ENCODE results near the gene TMEM125. TPM values are rescaled to one million over a fixed set of nuclear protein-coding genes. Genes with fewer than 3 reads are reported as not detected.

Gene TMEM125
- total RNA-seq, 3 donors from 2014 or later = 31.9 to 71.6 (median 40.6) TPM

DNA sequence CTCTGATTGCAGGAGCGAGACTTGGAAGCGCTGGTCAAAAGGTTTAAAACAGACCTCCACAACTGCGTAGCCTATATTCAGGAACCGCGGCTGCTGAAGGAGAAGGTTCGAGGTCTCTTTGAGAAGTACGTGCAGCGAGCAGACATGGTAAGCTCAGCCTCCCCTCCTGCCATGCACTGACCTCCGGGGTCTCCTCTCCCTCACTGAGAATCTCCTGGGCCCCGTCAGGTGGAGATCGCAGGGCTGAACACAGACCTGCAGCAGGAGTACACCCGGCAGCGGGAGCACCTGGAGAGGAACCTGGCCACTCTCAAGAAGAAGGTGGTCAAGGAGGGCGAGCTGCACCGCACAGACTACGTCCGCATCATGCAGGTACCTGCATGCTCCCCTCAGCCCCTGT is 35.5 kb upstream of the TMEM125 start:
- DNase-seq (no peak), ATAC-seq (no peak)
- intact Hi-C loops (cut with DNase I, micrococcal nuclease) = loop anchor here in 1 of 2 donors (10.0 kb wide), 1 partner anchor 181 kb away; no protein-coding TSS in a partner anchor
- TF ChIP-seq, protein P1, sequence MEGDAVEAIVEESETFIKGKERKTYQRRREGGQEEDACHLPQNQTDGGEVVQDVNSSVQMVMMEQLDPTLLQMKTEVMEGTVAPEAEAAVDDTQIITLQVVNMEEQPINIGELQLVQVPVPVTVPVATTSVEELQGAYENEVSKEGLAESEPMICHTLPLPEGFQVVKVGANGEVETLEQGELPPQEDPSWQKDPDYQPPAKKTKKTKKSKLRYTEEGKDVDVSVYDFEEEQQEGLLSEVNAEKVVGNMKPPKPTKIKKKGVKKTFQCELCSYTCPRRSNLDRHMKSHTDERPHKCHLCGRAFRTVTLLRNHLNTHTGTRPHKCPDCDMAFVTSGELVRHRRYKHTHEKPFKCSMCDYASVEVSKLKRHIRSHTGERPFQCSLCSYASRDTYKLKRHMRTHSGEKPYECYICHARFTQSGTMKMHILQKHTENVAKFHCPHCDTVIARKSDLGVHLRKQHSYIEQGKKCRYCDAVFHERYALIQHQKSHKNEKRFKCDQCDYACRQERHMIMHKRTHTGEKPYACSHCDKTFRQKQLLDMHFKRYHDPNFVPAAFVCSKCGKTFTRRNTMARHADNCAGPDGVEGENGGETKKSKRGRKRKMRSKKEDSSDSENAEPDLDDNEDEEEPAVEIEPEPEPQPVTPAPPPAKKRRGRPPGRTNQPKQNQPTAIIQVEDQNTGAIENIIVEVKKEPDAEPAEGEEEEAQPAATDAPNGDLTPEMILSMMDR (IDR thresholded peaks at IDR 0.05) = no peak
- peaks cover 15% of the 10 kb centered on the region for H3K4me1 ChIP-seq (ENCODE audit: low read depth)
- H3K4me3 ChIP-seq = no peak overlapping the region
- H3K9me3 ChIP-seq = no peaks in the 10 kb centered on the region
- H3K36me3 ChIP-seq (ENCODE audit: low read depth) = no peaks in the 10 kb centered on the region

DNA sequence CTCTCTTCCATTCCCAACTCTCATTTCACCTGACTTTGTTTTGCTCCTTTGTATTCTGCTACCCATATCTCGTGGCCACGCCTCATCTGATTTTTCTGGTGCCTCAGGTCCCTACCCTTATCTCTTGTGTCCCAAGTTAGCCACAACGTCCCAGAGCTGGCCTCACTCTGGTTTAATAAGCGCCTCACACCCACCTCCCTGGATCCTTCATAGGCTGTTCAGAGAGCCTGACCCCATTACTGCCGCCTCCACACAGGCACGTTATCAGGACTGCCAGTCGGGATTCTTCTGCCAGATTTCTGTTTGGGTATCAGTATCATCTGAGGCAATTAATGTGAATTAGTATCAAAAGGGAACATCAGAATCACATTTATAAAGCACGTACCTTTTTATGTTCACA is 34.7 kb upstream of the TMEM125 start:
- TF ChIP-seq, protein P1 (IDR thresholded peaks at IDR 0.05) = no peak
- Histone ChIP-seq H3K9me3 (no peaks in the 10 kb centered on the region), H3K4me1 (ENCODE audit: low read depth) (peaks cover 15% of the 10 kb centered on the region), H3K36me3 (ENCODE audit: low read depth) (no peaks in the 10 kb centered on the region), H3K4me3 (no peak overlapping the region)
- intact Hi-C loops (cut with DNase I, micrococcal nuclease) = loop anchor here in 1 of 2 donors (10.0 kb wide), 1 partner anchor 180 kb away; no protein-coding TSS in a partner anchor
- no peak for DNase-seq
- no peak for ATAC-seq

DNA sequence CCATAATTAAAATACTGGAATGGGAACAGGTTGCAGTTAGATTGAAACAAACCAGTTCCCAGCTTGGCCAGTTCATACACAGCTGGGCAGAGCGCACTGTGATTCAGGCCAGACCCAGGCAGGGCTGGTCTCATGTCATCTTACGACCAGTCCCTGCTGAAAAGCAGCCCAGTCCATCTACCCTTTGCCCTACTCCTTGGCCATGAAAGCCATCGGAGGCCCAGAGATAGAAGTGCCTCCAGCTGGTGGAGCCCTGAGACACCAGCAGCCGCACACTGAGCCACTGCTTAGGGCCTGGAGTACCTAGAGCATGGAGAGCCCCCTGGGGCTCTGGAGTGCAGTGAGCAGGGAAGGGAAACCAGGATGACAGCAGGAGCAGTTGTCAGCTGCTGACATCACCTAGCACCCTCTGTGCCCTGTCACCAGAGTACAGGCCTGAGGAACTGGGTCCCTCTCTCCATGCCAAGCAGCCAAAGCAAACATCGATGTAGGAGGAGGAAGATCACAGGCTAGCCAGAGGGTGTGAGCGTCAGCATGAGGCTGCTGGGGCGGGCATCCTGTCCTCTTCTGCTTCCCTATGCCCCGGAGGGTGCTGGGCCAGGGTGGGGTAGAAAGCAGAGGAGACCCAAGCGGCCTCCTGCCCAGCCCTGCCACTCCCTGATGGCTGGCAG is 34.2 kb upstream of the TMEM125 start:
- TF ChIP-seq, protein P1 (IDR thresholded peaks at IDR 0.05) = no peak
- no peaks in the 10 kb centered on the region for H3K9me3 ChIP-seq
- H3K36me3 ChIP-seq (ENCODE audit: low read depth) = no peaks in the 10 kb centered on the region
- peak; percentile 49 to 69 (median 58) for DNase-seq
- ATAC-seq = peak; percentile 76
- peaks cover 15% of the 10 kb centered on the region for H3K4me1 ChIP-seq (ENCODE audit: low read depth)
- intact Hi-C loops (cut with DNase I, micrococcal nuclease) = loop anchor here in 1 of 2 donors (10.0 kb wide), 1 partner anchor 179 kb away; no protein-coding TSS in a partner anchor
- no peak overlapping the region for H3K4me3 ChIP-seq

DNA sequence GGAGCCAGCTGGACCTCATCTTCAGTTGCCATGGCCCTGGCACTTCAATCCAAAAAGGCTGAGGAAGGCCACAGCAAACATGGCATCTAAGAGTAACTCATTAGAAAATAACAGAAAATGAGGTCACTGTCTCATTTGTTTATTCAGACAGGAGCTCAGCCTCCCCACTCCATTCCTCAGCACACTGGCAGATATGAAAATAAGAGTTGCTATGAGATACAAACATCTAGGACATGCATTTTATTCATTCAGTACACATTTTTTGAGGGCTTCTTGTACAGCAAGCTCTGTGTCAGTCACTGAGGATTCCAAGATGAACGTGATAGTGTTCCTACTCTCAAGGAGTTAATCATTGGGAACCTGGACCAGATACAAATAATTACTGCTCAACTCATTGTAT is 32.7 kb upstream of the TMEM125 start:
- no peaks in the 10 kb centered on the region for H3K36me3 ChIP-seq (ENCODE audit: low read depth)
- TF ChIP-seq, protein P1 (IDR thresholded peaks at IDR 0.05) = no peak
- DNase-seq = no peak
- no peak overlapping the region for H3K4me3 ChIP-seq
- intact Hi-C loops (cut with DNase I, micrococcal nuclease) = loop anchor here in 1 of 2 donors (10.0 kb wide), 1 partner anchor 178 kb away; no protein-coding TSS in a partner anchor
- no peaks in the 10 kb centered on the region for H3K9me3 ChIP-seq
- H3K4me1 ChIP-seq (ENCODE audit: low read depth) = peaks cover 15% of the 10 kb centered on the region
- no peak for ATAC-seq

DNA sequence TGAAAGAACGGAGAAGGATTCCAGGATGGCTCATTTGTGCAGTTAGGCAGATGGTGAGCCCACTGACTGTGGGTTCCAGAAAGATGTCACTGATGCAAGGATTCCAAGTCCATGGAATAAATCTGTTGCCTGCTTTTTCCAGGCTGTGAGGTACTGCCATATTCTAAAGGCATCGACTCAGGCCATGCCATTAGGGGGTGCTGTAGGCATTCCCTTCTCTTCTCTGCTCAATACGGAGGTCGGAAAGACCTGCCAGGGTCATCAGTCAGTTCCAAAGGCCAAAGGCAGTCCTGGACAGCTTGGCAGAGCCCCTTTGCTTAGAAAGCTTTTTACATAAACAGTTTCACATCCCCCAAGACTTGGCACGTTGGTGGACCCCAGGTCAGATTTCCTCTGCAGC is 31.7 kb upstream of the TMEM125 start:
- TF ChIP-seq, protein P1 (IDR thresholded peaks at IDR 0.05) = peak; percentile 65
- Histone ChIP-seq H3K4me1 (ENCODE audit: low read depth) (peaks cover 15% of the 10 kb centered on the region), H3K9me3 (no peaks in the 10 kb centered on the region), H3K36me3 (ENCODE audit: low read depth) (no peaks in the 10 kb centered on the region), H3K4me3 (no peak overlapping the region)
- peak; percentile 83 for ATAC-seq
- peak in 2 of 3 donors; percentile 72 to 92 for DNase-seq
- intact Hi-C loops (cut with DNase I, micrococcal nuclease) = loop anchor here in 1 of 2 donors (10.0 kb wide), 1 partner anchor 177 kb away; no protein-coding TSS in a partner anchor

Data from mucosa of descending colon (tissue), 3 donors.